Stimulated activated CD4-positive, alpha-beta T cell treated with anti-CD3 and anti-CD28 coated beads, TNF-alpha, amount 100 ng/mL, for 48 hours (primary cell): ENCODE measurements around the gene AKT3.

Experiments
- DNase-seq, 3 donors: peaks; one replicate each; pipeline ENCODE4 v3.0.0-alpha.2; 2020; ENCODE audit warnings: low read depth in 3 of 3

Gene AKT3

GRCh38 chr1:243508943-243509342 lies 341.1 kb downstream of the AKT3 start:
- DNase-seq, result no peak

GRCh38 chr1:243508303-243508713 lies 341.7 kb downstream of the AKT3 start:
- DNase-seq, result no peak

GRCh38 chr1:243507672-243508302 lies 342.3 kb downstream of the AKT3 start:
- no peak for DNase-seq

GRCh38 chr1:243507001-243507671 lies 342.9 kb downstream of the AKT3 start:
- DNase-seq, result no peak

- DNase-seq, result no peak
These were observed 343.9 kb downstream of the AKT3 start for GRCh38 chr1:243505986-243506689.

- no peak for DNase-seq
These were observed 346.9 kb downstream of the AKT3 start for GRCh38 chr1:243503155-243503554.

- DNase-seq, result no peak
These were observed 349.0 kb downstream of the AKT3 start for GRCh38 chr1:243501002-243501401.

- no peak for DNase-seq
These were observed 349.5 kb downstream of the AKT3 start for GRCh38 chr1:243500512-243500911.

GRCh38 chr1:243499711-243500110 lies 350.3 kb downstream of the AKT3 start:
- no peak for DNase-seq

- DNase-seq, result no peak
These were observed 350.8 kb downstream of the AKT3 start for GRCh38 chr1:243499248-243499647.

- no peak for DNase-seq
These were observed 351.9 kb downstream of the AKT3 start for GRCh38 chr1:243497939-243498681.

- DNase-seq, result no peak
These were observed 353.2 kb downstream of the AKT3 start for GRCh38 chr1:243496806-243497205.

GRCh38 chr1:243496187-243496646 lies 353.8 kb downstream of the AKT3 start:
- DNase-seq, result no peak

GRCh38 chr1:243495442-243496186 lies 354.4 kb downstream of the AKT3 start:
- DNase-seq, result no peak

- no peak for DNase-seq
These were observed 355.2 kb downstream of the AKT3 start for GRCh38 chr1:243494741-243495431.

GRCh38 chr1:243493156-243494129 lies 356.6 kb downstream of the AKT3 start:
- no peak for DNase-seq

- DNase-seq, result no peak
These were observed 359.0 kb downstream of the AKT3 start for GRCh38 chr1:243490748-243491686.
